Measurements from ENCODE around the gene ABR.
"Not testable (repeated sequence)": the region's sequence is repeated elsewhere in the genome, so short reads cannot be mapped to it uniquely, and the experiment has no call there.

ABR gene

DNA sequence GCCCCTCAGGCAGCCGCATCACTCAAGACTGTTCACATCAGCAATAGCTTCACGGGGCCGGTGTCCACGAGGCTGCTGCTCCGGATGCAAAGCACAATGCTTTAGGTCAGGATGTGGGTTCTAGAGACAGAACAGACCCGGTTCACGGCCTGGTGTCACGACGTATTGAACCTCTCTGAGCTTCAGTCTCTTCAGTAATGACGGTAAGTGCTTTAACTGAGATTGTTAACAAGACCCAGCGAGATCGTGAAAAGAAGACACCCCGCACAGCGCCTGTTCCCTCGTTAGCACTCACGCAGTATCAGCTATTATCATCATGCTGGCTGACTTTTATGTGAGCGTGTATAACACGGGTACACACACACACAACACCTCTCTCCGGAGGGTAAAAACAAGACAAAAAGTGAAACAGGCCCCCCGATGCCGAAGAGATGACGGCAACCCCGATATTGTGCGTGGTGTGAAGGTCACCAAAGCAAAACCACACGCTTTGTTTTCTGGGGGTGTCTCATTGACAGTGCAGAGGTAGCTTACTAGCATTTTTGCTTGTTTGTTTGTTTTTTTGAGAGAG lies 21.4 kb upstream of the ABR start:
- DNase-seq = peak; percentile 57

DNA sequence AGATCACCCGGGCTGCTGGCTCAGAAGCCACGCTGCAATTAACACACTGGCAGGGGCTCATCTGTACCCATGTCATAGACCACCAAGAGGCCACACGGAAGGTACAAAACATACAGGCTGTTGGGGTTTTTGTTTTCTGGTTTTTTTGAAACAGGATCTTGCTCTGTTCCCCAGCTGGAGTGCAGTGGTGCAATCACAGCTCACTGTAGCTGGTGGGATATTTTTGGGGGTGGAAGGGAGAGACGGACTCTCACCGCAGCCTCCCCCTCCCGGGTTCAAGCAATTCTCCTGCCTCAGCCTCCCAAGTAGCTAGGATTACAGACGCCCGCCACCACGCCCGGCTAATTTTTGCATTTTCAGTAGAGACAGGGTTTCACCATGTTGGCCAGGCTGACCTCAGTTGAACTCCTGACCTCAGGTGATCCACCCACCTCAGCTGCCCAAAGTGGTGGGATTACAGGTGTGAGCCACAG lies 19.5 kb upstream of the ABR start:
- not testable (repeated sequence) for DNase-seq

DNA sequence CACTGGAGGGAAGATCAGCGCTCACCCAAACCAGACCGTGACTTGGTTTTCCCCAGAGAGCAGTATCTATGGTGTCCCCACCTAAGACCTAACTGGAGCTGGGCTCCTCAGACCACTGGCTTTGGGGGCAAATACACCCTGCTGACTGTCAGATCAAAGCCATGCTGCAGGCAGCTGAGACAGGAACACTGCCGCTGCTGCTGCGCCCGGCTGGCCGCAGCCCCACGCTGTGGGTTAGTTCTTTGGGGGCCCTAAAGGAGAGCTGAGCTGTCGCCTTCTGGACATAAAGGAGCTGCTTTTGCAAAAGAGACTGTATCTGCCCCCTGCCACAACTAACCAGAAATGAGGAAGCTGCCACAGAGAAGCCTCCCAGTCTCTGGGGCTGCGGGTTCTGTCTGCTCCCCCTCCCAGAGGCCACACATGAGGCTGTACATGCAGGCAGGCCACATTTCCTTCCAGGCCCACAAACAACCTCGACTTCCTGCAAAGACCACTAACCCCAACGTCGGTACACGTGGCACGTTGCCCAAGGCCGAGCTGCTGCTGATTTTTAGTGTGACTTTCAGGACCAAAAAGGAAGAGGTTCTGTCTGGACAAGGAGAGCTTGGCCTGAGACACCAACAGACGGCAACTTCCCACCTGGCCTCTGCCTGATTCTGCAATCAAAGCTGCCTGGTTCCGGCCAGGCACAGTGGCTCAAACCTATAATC lies 18.2 kb upstream of the ABR start:
- DNase-seq = peak; percentile 88

DNA sequence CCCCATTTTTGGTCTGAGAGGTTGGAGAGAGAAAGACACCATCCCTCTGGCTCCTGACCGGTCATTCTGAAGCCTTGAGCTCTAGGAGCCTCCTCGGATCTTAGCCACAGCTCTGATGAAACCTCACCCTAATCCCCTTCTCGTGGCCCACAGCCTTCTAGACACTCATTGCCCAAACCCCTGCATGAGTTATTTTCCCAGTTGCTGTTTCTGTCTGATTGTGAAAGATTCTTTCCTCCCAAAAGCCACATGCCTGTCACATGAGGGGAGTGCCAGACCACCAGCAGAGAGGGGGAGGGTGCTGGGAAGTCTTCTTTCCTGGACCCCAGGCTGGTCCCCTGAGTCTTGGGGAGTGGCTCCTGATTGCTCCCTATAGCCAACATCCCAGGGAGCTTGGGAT lies 17.6 kb upstream of the ABR start:
- no peak for DNase-seq

DNA sequence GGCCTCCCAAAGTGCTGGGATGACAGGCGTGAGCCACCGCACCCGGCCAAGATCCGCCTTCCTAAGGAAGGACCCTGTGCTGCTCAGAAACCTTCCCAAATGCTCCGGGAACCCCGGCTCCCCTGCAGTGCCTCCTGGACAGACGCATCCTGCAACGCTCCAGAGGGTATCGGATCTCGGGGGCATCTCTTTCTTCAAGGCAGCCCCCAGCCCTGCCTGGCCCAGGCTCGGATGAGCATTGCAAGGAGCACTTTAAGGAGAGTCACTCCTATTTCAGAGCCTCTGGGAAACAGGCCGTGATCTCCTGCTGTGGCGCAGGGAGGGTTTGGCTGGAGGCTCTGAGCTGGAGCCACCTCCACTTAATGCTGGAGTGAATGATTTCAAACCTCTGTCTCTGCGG lies 17.2 kb upstream of the ABR start:
- DNase-seq = no peak

DNA sequence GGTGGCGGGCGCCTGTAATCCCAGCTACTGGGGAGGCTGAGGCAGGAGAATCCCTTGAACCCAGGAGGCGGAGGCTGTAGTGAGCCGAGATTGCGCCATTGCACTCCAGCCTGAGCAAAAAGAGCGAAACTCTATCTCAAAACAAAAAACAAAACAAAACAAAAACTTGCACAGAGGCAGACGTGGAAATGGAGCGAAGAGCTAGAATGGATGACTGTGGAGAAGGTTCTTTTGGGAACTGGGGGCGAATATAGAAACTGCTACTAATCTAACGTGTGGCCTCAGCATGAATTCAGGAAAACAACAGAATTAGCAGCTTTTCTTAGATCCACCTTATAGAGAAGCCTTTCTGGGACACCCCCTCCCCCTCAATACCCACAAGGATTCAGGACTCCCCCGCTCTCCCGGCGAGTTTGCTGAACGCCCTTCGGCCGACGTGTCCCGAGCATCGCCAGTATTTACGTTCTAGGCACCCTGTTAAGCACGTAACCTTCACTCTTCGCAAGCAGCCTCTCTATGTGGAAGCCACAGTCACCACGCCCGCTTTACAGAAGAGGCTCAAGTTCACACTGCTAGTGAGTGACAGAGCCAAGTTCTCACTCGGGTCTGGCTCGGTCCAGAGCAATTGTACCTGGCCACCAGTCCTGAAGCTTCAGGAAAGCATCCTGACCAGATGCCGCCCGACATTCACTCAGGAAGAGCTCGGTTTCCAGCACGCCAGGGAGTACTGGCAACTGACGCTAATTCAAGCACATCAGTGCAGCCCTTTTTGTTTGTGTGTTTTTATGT lies 13.3 kb upstream of the ABR start:
- DNase-seq = no peak

DNA sequence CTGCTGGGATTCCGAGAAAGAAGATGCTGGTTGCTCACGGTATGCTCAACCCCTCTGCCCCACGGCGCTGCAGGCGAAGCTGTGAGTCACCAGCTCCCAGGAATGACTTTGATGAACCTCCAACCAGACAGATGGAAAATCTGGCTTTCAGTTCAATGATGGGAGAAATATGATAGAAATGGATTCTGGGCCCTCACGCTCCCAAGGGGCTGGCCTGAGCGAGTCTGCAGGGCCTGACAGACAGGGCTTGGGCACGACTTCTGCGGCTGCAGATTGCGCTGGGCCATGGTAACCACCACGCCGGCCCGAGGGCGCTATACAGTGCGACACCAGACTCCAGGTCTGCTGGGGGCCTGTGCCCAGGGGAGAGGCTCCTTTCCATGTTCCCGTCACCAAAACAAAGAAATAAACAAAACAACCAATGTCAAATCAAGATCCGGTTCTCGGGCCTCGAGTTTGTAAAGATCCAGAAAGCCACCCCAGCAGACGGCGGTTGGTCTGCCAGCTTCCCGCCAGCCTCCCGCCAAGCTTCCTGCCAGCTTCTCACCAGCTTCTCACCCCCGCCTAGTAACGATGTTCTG lies 11.1 kb upstream of the ABR start:
- DNase-seq = no peak

DNA sequence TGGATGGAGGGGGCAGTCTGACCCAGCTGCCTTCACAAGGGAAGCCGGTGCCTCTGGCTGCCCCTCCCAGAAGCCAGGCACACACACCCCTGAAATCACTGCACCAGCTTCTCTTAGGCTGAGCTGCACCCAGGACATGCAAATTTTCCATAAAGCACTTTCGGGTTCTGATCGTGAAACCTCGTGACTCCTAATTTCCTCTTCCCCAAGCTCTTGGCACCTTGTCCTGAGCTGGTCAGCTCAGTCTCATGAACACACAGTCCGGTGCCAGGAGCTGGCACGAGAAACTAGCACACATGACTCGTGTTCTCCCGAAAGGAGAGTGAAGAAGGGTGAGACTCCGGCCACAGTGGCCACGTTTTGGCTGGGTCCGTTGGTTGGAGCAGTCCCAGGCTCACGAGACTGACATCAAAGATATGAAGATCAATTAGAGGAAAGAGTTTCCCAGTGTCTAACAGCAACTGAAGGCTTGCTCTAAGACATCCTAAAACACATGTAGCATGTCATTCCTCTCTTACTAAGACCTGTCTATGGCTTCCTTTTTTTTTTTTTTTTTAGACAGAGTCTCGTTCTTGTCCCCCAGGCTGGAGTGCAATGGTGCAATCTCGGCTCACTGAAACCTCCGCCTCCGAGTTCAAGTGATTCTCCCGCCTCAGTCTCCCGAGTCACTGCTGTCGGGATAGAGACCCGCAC lies 9.2 kb upstream of the ABR start:
- DNase-seq = no peak

DNA sequence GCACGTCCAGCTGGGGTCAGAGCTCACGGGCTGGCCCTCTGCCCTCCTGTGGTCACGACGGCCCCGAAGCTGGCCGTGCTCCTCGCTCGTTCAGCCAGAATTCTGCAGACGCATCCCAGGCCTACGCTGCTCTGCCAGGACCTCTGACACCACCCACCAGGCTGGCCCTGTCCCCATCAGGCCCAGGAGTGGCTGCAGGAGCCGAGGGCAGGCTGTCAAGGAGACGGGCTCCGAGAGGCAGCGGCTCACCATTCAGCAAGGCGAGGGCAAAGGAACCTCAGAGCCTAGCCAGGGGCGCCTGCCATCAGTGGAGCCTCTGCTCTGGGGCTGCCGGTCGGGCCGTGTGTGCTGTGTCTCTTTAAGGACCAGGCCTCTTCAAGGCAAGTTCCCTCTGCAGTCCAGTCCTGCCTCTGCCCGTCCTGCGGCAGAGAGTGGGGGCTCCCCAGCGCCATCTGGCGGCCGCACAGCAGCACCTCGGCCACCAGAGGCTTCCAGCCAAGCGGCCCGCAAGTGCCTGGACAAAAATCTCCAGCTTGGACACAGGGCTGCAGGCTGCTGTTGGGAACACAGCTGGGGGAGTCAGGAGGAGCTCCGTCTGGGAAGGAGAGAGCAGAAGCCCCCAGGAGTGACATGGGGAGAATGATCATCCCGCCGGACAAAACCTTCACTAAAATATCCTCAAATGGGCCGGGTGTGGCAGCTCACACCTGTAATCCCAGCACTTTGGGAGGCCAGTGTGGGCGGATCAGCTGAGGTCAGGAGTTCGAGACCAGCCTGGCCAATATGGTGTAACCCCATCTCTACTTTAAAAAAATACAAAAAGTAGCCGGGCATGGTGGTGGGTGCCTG lies 7.4 kb upstream of the ABR start:
- DNase-seq = peak; percentile 80

DNA sequence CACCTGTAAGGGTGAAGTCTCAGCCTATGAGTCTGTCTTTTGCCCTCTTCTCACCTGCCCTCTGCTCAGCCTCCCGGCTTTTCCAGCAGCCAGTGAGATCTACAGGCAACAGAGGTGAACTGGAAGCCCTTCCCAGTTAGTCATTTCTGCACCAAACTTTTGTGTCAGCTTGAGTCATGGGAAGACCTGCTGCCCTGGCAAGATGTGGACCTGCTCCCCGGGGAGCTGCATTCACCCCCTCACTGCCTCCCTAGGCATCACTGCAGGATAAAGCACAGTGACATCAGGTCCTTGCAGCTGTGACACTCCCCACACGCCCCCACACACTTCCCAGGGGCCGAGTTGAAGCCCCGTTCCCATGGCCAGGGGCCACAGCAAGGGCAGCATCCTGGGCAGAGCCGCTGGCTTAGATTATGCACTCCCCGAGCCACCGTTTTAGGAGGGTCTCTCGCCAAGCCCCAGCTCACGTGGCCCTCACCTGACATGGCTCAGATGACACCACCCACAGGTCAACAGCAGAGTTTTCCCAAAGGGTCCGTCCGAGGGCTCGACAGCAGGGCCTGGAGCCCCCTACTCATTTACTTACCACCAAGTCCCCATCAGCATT lies 6.5 kb upstream of the ABR start:
- no peak for DNase-seq

DNA sequence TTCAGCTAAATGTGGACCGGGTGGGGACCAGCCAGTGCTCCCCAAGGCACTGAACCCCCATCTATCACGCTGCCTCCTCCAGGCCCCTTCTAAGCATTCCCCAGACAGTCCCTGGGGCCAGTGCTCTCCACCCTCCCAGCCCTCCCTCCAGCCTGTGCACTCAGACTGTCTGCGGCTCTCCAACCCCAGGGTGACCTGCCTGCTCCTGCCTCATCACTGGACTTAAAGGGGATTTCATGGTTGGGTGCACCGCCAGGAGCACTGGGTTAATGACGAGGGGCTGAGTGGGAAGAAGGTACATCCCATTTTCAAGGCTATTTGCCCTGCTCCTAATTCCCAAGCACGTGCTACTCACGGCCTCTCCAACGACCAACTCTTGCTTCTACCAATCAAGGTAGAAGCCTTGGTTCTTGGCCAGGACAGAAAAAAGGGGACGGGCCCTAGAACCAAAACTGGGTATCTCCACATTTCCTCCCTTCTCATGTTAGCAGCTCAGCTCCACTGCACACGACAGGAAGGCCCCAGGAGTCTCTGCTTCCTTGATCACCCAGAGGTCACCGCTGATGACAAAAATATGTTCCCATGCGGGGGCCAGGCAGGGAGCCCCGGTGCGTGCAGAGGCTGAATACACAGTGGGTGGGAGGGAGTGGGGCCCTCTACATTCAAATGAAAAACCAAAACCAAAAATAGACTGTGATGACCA lies 3.5 kb upstream of the ABR start:
- no peak for DNase-seq

DNA sequence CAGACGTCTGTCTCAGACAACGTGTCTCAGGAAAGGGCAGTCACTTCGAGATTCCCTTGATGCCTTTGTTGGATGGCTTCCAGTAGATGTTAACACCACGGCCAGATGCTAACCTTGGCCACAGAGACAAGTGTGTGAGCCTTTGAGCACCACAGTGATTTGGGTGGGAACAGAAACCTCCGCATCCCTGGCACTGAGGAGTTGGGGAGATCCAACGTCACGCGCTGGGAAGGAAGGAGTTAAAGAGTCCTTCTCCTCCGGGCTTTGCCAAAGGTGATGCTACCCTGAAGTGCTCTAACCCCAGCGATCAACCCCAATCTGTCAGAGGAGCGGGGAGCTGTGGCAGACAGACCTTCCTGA lies 3.0 kb upstream of the ABR start:
- DNase-seq = no peak

DNA sequence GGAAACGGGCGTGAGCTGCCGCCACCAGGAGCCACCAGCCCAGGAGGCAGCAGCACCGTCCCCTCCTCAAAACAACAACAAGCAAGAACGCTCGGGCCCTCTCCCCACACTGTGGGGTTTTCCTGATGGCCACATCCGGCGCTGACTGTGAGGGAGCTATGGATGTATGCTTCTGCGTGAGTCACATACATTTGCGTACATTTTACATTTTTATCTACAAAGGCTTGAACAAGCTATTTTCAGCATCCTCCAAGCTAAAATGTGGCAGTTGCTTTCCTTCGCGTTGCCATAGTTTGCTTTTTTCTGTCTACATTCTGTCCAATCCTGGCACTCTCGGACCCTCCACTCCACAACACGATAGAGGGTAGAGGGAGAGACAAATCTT lies 2.0 kb upstream of the ABR start:
- DNase-seq = no peak

DNA sequence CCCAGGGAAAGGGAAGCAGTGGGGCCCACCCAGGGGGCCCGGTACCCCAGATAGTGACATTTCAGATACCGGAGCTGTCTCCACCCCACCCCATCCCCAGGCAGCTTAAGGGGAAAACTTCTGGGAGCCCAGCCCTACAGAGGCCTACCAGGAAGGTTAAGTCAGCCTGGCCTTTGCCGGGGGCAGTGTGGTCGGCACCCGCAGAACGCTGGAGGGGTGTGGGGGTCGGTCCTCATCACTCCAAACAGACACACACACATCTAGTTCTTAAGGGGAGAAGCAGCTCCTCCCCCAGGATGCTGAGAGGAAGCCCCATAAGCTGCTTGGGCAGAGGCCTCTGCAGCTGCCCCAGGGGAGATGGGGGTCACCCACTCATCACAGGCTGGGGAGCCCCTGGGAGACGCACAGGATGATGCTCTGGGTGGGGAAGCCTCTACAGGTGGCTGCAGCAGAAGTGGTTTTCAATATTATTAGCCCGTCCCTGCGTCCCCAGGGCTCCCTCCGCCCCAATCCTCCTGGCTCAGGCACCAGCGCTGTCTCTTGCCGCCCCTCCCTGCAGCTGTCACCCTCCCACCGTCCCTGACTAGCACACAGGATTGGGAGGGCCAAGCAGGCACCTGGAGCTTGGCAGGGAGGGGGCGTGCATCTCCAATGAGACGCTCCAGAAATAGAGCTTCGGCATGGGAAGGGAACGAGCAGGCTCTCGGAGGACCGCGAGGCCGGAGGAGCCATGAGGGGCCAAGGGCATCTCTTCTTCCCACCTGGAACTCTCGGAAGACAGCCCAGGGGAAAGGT lies 1.4 kb upstream of the ABR start:
- peak; percentile 82 for DNase-seq

DNA sequence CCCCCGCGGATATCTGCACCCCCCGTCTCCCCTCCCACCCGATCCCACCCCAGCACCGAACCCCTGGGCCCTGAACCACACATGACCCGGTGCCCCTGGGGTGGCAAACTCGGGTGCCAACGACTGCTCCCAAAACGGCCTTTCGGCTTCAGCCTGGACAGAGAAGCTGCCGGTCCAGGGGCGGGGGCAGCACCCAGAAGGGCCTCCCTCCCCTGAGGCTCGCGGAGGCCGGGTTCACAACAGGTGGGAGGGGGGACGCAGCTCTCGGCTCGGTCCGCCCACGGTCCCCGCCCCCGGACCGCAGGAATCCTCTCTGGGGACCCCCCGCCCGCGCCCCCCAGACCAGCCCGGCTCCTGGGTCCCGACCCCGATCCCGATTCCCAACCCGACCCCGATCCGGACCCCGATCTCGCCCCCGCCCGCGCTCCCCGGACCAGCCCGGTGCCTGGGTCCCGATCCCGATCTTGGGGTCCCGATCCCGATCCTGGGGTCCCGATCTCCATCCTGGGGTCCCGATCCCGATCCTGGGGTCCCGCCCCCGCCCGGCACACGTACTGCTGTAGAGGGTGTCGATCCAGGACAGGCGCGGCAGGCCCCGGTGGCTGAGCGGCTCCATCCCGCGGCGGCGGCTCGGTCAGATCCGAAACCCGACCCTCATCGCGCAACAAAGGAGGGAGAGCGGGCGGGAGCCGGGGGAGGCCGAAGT lies 516 bp downstream of the ABR start:
- no peak for DNase-seq

DNA sequence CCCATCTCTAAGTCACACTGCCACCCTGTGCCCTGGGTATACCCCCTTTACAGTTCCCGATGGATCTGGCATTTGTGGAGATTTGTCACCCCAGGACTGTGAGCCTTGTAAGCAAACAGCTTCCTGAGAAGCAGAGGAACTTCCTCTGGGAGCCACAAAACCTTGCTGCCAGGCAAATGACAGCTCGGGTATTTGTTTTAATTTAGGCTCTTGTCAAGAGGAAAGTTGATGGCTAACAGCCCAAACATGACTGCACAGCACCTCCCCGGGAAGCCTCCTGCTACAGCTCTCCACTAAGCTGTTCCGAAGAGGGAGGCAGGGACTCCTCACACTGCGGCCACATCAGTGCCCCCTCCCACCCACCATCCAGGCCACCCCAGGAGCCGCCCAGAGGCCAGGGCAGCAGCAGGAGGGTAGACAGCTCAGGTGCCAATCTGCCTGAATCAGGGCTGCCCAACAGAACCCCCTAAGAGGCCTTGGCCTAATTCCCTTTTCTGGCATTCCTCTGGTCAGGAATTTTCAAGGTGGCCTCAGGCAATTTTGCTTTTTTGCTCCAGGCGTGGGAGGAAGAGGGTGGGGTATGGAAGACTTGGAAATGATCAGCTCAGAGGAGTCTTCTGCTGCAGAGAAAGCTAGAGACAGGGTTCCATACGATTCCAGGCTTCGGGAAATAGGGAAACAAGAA lies 2.6 kb downstream of the ABR start:
- DNase-seq = no peak

DNA sequence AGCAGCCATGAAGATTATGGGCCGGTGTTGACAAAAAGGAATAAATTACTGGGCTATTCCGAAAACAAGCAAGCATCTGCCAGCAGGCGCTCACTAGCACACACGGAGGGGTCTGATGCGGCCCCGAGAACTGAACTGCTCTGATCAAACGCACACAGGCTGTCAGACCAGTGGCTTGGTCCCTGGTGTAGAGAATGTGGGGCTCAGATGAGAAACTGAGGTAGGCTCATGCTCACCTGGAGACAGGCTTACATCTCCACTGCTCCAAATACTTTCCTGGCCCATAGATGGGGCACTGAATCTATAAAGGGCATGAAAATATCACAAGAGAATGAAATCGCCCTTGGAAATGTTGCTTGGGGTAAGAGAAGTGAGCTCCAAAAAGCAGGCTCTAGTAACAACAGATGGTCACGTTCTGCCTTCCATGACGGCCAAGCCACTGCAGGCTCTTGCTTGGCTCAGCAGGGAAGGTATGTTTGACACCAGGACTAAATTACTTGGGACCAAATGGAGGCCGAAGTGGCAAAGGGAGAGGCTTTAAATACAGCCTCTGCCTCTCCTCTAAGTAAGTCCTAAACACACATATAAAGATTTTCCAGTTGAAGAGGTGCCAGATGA lies 5.4 kb downstream of the ABR start:
- DNase-seq = no peak

DNA sequence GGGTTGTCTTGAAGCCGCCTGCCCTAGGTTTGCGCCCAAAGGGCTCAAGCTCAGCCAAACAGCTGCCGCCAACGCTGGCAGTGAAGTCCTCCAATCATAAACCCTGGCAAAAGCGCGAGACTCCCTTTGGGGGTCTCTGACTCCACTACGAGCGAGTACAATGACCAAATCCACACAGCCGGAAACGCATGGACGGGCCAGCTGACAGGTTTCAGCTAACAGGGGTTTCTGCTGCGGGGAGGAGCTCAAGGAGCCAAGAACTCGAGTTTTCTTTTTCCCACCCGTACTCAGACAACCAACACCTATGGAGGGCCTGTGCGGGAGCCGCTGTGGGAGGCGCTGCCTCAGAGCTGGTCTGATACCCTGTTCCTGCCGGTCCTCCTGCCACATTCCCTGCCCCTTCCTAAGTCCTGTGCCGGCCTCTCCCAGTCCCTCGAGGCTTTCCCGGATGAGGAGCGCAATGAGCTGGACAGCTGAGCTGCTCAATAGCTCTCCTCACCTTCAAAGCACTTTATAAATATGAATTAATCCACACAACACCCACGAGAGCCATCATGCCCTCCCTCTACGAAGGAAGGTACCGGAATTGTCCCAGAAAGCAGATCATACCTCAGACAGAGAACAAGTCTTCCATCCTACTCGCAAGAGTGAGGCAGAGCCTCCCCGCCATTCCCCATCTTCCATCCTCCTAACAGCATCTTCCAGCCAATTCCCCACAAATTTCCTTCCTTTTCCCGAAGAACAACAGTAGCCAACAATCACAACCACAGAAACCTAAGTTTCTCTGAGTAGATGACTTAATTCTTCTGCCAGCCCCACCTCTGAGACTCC lies 6.1 kb downstream of the ABR start:
- no peak for DNase-seq

Data from CD4-positive, alpha-beta T cell treated with Interleukin-15 for 1 hour (primary cell).